Measurements from ENCODE around the gene HOXA5. TPM values are rescaled to one million over a fixed set of nuclear protein-coding genes. Genes with fewer than 3 reads are reported as not detected.
A peak's percentile ranks its signal among the peaks of the same experiment; 100 is the strongest.

HOXA5 gene
- total and polyA plus RNA-seq, 2 donors (not counting 3 experiments of a cell fraction or from before 2014, with no cell fraction given): 18.6 to 18.8 TPM

DNA sequence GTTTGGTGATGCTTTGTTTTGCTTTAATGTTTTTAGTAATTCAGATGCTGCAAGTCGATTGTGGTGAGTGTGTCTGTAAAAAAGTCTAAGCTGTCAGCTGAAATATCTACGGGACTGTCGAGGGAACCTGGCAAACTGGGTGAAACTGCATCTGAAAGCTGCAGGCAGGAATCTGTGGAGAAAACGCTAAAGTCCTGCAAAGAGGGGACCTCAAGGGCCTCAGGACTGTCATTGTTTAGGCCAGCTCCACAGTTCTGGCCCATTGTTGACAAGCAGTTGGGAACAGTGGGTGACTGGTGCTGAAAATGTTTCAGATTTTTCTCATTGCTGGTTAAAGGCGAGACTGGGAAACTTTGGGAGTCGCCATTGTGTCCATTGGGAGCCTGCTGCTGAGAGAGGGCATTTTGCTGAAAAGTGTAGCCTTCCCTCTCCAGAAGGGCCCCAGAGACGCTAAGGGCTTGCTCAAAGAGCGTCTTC lies 42.7 kb downstream of the HOXA5 start:
- peak; percentile 73 for DNase-seq (ENCODE audit: low read depth, low spot score)
- peaks cover 94% of the 10 kb centered on the region for H3K79me2 ChIP-seq (ENCODE audit: control insufficient read depth, insufficient read depth, low read length)
- H3K4me3 ChIP-seq (replicated peaks in 1 of 3; ENCODE audit: insufficient read depth in 1 of 3, low read depth in 1 of 3, low read length in 3 of 3): peak overlapping the region; percentile 35 to 92 (median 45)
- intact Hi-C loops (cut with micrococcal nuclease) (loop anchor here (1.0 to 5.0 kb wide), 2 partner anchors 18 to 728 kb away; no protein-coding TSS in a partner anchor), dilution Hi-C loops (cut with MboI; ENCODE audit: extremely low pct_ligation_motif_present, low sequenced_read_pairs) (no loop called here)
- no peak for TF ChIP-seq FOS (IDR thresholded peaks at IDR 0.05; ENCODE audit: borderline replicate concordance, insufficient read depth, low read length)
- no peak for TF ChIP-seq CTCF (IDR thresholded peaks at IDR 0.05; ENCODE audit: extremely low read depth in 1 of 2, insufficient read depth in 1 of 2, low read depth in 1 of 2, low read length in 2 of 2)
- no peak for TF ChIP-seq MYC (IDR thresholded peaks at IDR 0.05; ENCODE audit: low read depth, low read length)
- peak; percentile 36 for TF ChIP-seq POLR2A (IDR thresholded peaks at IDR 0.05; ENCODE audit: low read depth, low read length)
- no peak for TF ChIP-seq EZH2 (IDR thresholded peaks at IDR 0.05; ENCODE audit: borderline replicate concordance, low read depth, low read length, severe bottlenecking)
- TF ChIP-seq, protein P1, sequence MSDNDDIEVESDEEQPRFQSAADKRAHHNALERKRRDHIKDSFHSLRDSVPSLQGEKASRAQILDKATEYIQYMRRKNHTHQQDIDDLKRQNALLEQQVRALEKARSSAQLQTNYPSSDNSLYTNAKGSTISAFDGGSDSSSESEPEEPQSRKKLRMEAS (IDR thresholded peaks at IDR 0.05; ENCODE audit: insufficient read depth, insufficient read length): no peak
- TF ChIP-seq GATA2 (IDR thresholded peaks at IDR 0.05; ENCODE audit: insufficient read depth, insufficient read length, low read depth, low read length): no peak
- TF ChIP-seq JUN (IDR thresholded peaks at IDR 0.05; ENCODE audit: borderline replicate concordance, insufficient read depth, insufficient read length, low read depth): no peak
- peak; percentile 19 for TF ChIP-seq POLR2AphosphoS5 (IDR thresholded peaks at IDR 0.05; ENCODE audit: insufficient read depth, low read depth, low read length)
- H3K4me2 ChIP-seq (ENCODE audit: insufficient read depth, low read length): peak overlapping the region; percentile 74
- H4K20me1 ChIP-seq (replicated peaks; ENCODE audit: control insufficient read depth, extremely low read depth, insufficient read depth, low read length): no peaks in the 10 kb centered on the region
- peak overlapping the region; percentile 93 for H3K27ac ChIP-seq (ENCODE audit: insufficient read depth, low read depth, low read length)
- FAIRE-seq: peak; percentile 35
- H2AFZ ChIP-seq (ENCODE audit: low read depth, low read length): no peak overlapping the region
- no peaks in the 10 kb centered on the region for H3K27me3 ChIP-seq (ENCODE audit: control insufficient read depth in 2 of 2, insufficient read depth in 2 of 2, low read length in 2 of 2)
- no peaks in the 10 kb centered on the region for H3K9me3 ChIP-seq (replicated peaks; ENCODE audit: control insufficient read depth, insufficient read depth, low read length)
- ChIA-PET POLR2A (interaction anchor here (0.8 kb wide), 1 partner anchor 71 kb away, joined by 4 read pairs; no protein-coding TSS in a partner anchor), CTCF (interaction anchor here (1.0 to 9.6 kb wide), 9 partner anchors 15 to 732 kb away, joined by 3 to 124 read pairs (median 4); partner anchors contain the start of gene HOXA5)
- H3K9me1 ChIP-seq (replicated peaks; ENCODE audit: control insufficient read depth, extremely low read depth, insufficient read depth, low read length): no peaks in the 10 kb centered on the region
- no TSS peak for BruUV-seq (replicated peaks)
- peak overlapping the region; percentile 71 for H3K9ac ChIP-seq (replicated peaks; ENCODE audit: extremely low read depth, insufficient read depth, low read length)
- H3K4me1 ChIP-seq (ENCODE audit: control insufficient read depth, extremely low read depth, insufficient read depth, low read length): peaks cover 74% of the 10 kb centered on the region
- H3K36me3 ChIP-seq (ENCODE audit: control insufficient read depth in 2 of 2, extremely low read depth in 1 of 2, insufficient read depth in 2 of 2, low read length in 2 of 2): peaks cover 0 to 3% of the 10 kb centered on the region in 2 experiments
